SK-N-SH (cell line): ENCODE data around the gene TOP3B. TPM values are rescaled to one million over a fixed set of nuclear protein-coding genes. Genes with fewer than 3 reads are reported as not detected.

Experiments used
- CTCF ChIA-PET: fragments of 300-600, 350-600 bp; formaldehyde crosslinking; extraction: SDS; loops from one replicate; lab custom pipeline; 2021; lab: Yijun Ruan, JAX
- POLR2A ChIA-PET: fragments of 350-600 bp; sonication (Branson Sonifier 250); formaldehyde crosslinking; extraction: SDS; loops from one replicate; lab custom pipeline; 2020; ENCODE audit warnings: antibody characterized with exemption, inconsistent platforms; lab: Yijun Ruan, JAX
- DNase-seq: peaks from one replicate; pipeline ENCODE4 v3.0.0; 2012
- H2AFZ ChIP-seq: fragments of 200-600 bp; sonication (generic); 2 replicates; pipeline ENCODE4 v1.8.1; 2016; ENCODE audit warnings: antibody characterized with exemption, mild to moderate bottlenecking, low read depth
- H3F3A ChIP-seq: fragments of 200-600 bp; sonication (generic); replicated peaks from 2 replicates; pipeline ENCODE3; 2016; ENCODE audit warnings: antibody characterized with exemption, mild to moderate bottlenecking; ENCODE audit not compliant: insufficient read depth
- H3K27ac ChIP-seq, 2 experiments: fragments of 200-500 bp in 1 of 2; fragments of 200-600 bp in 1 of 2; sonication (Bioruptor generic) in 1 of 2; sonication (generic), shearing (Covaris generic) in 1 of 2; 2 replicates each; pipeline versions ENCODE4 v1.5.1 to v1.6.1; 2014 to 2016; ENCODE audit warnings: low read depth in 2 of 2, inconsistent platforms in 1 of 2, low read length in 1 of 2, mild to moderate bottlenecking in 1 of 2, mixed read lengths in 1 of 2
- H3K27me3 ChIP-seq: fragments of 200-600 bp; sonication (generic), shearing (Covaris generic); 2 replicates; pipeline ENCODE4 v1.6.1; 2016; ENCODE audit warnings: mixed run types; ENCODE audit not compliant: insufficient read depth
- H3K36me3 ChIP-seq, 2 experiments: fragments of 200-500 bp in 1 of 2; fragments of 200-600 bp in 1 of 2; sonication (Bioruptor generic) in 1 of 2; sonication (generic) in 1 of 2; replicated peaks in 1 of 2; 2 replicates each; pipeline versions ENCODE3 to v1.5.1; 2014 to 2016; ENCODE audit warnings: low read length in 1 of 2, mild to moderate bottlenecking in 1 of 2; ENCODE audit not compliant: insufficient read depth in 2 of 2, control insufficient read depth in 1 of 2
- H3K4me1 ChIP-seq, 2 experiments: fragments of 200-500 bp in 1 of 2; fragments of 200-600 bp in 1 of 2; sonication (Bioruptor generic) in 1 of 2; sonication (generic), shearing (Covaris generic) in 1 of 2; 2 replicates each; pipeline versions ENCODE4 v1.5.1 to v1.6.1; 2014 to 2016; ENCODE audit warnings: low read depth in 1 of 2, low read length in 1 of 2, mixed run types in 1 of 2; ENCODE audit not compliant: insufficient read depth in 2 of 2, control insufficient read depth in 1 of 2
- H3K4me2 ChIP-seq: fragments of 200-600 bp; sonication (generic), shearing (Covaris generic); 2 replicates; pipeline ENCODE4 v1.6.1; 2017; ENCODE audit warnings: mixed run types
- H3K4me3 ChIP-seq, 2 experiments: fragments of 200-500 bp in 1 of 2; fragments of 200-600 bp in 1 of 2; sonication (Bioruptor generic) in 1 of 2; sonication (generic), shearing (Covaris generic) in 1 of 2; 2 replicates each; pipeline versions ENCODE4 v1.5.1 to v1.8.1; 2014 to 2016; ENCODE audit warnings: low read depth in 2 of 2, inconsistent platforms in 1 of 2, low read length in 1 of 2, mild to moderate bottlenecking in 1 of 2, mixed read lengths in 1 of 2, moderate library complexity in 1 of 2
- H3K79me2 ChIP-seq: fragments of 200-600 bp; sonication (generic); 2 replicates; pipeline ENCODE4 v1.8.1; 2017; ENCODE audit warnings: mild to moderate bottlenecking; ENCODE audit not compliant: insufficient read depth
- H3K9ac ChIP-seq: fragments of 200-600 bp; sonication (generic); 2 replicates; pipeline ENCODE4 v1.6.1; 2017; ENCODE audit warnings: mixed run types
- H3K9me2 ChIP-seq: fragments of 200-600 bp; sonication (generic); 2 replicates; pipeline ENCODE4 v1.6.1; 2017; ENCODE audit warnings: mixed run types
- H3K9me3 ChIP-seq: fragments of 200-600 bp; sonication (generic); 2 replicates; pipeline ENCODE4 v1.6.1; 2017; ENCODE audit warnings: mixed run types, mild to moderate bottlenecking, moderate library complexity
- H4K20me1 ChIP-seq: fragments of 200-600 bp; sonication (generic); 2 replicates; pipeline ENCODE4 v1.6.1; 2017; ENCODE audit warnings: mild to moderate bottlenecking, mixed run types; ENCODE audit not compliant: insufficient read depth
- CHD2 ChIP-seq: fragments of 150-350 bp; IDR thresholded peaks from 2 replicates; pipeline ENCODE4 v1.6.1; 2018; ENCODE audit warnings: low read length; ENCODE audit not compliant: partially characterized antibody
- ELF1 ChIP-seq: IDR thresholded peaks from 2 replicates; pipeline ENCODE4 v1.4.0; 2012
- EZH2phosphoT487 ChIP-seq: fragments of 200-600 bp; sonication (generic); IDR thresholded peaks from 2 replicates; pipeline ENCODE4 v1.6.1; 2017; ENCODE audit warnings: low read depth, mixed run types, mild to moderate bottlenecking, antibody characterized with exemption, moderate library complexity, borderline replicate concordance
- FOXJ3 ChIP-seq: sonication (generic); formaldehyde crosslinking; IDR thresholded peaks from 2 replicates; pipeline ENCODE4 v1.5.1; 2020; ENCODE audit warnings: mild to moderate bottlenecking, missing genetic modification reagents
- FOXM1 ChIP-seq: IDR thresholded peaks from 2 replicates; pipeline ENCODE4 v1.4.0; 2012; ENCODE audit warnings: low read depth, mild to moderate bottlenecking
- GABPA ChIP-seq: IDR thresholded peaks from 2 replicates; pipeline ENCODE4 v1.4.0; 2012; ENCODE audit warnings: low read depth, mild to moderate bottlenecking
- JUND ChIP-seq: IDR thresholded peaks from 2 replicates; pipeline ENCODE4 v1.4.0; 2012
- MEF2A ChIP-seq: IDR thresholded peaks from 2 replicates; pipeline ENCODE4 v1.4.0; 2012; ENCODE audit warnings: low read depth, borderline replicate concordance
- MXI1 ChIP-seq: IDR thresholded peaks from 2 replicates; pipeline ENCODE4 v1.6.1; 2012; ENCODE audit warnings: mild to moderate bottlenecking, low read depth, low read length, improper control_type of control experiment
- POLR2AphosphoS5 ChIP-seq: IDR thresholded peaks from 2 replicates; pipeline ENCODE4 v1.6.1; 2012; ENCODE audit warnings: low read depth, low read length
- RXRA ChIP-seq: IDR thresholded peaks from 2 replicates; pipeline ENCODE4 v1.4.0; 2012; ENCODE audit warnings: low read depth, mild to moderate bottlenecking, borderline replicate concordance
- SIN3A ChIP-seq: IDR thresholded peaks from 2 replicates; pipeline ENCODE4 v1.6.1; 2012; ENCODE audit warnings: low read depth, mild to moderate bottlenecking, low read length, moderate library complexity, borderline replicate concordance
- TCF12 ChIP-seq: IDR thresholded peaks from 2 replicates; pipeline ENCODE4 v1.4.0; 2012
- YY1 ChIP-seq: IDR thresholded peaks from 2 replicates; pipeline ENCODE4 v1.4.0; 2012; ENCODE audit warnings: low read depth, mild to moderate bottlenecking
- WGBS: methylation state at CpG from one replicate; pipeline ENCODE4 v1.1.6; 2017; ENCODE audit warnings: low lambda C conversion rate; 5-methylcytosine and 5-hydroxymethylcytosine counted together
- polyA plus RNA-seq, 3 experiments: library from polyadenylated mRNA; depleted of rRNA; stranded (reverse); fragments of >200 nt; gene quantifications; 2 replicates each; pipeline ENCODE4 v1.2.3, GENCODE V29; 2012
- TF ChIP-seq, protein P1 (sequence below): IDR thresholded peaks from 2 replicates; pipeline ENCODE4 v1.6.1; 2012; ENCODE audit warnings: mild to moderate bottlenecking, low read depth, low read length, moderate library complexity
- TF ChIP-seq, protein P2 (sequence below): fragments of 200-600 bp; sonication (generic); IDR thresholded peaks from 2 replicates; pipeline ENCODE4 v1.6.1; 2017; ENCODE audit warnings: antibody characterized with exemption, mild to moderate bottlenecking, moderate library complexity
- TF ChIP-seq, protein P3 (sequence below): IDR thresholded peaks from 2 replicates; pipeline ENCODE4 v1.4.0; 2012; ENCODE audit warnings: low read depth

TOP3B gene
- polyA plus RNA-seq, 1 of the 3 experiments (the other 2 are of a cell fraction) = 14.4 TPM

DNA sequence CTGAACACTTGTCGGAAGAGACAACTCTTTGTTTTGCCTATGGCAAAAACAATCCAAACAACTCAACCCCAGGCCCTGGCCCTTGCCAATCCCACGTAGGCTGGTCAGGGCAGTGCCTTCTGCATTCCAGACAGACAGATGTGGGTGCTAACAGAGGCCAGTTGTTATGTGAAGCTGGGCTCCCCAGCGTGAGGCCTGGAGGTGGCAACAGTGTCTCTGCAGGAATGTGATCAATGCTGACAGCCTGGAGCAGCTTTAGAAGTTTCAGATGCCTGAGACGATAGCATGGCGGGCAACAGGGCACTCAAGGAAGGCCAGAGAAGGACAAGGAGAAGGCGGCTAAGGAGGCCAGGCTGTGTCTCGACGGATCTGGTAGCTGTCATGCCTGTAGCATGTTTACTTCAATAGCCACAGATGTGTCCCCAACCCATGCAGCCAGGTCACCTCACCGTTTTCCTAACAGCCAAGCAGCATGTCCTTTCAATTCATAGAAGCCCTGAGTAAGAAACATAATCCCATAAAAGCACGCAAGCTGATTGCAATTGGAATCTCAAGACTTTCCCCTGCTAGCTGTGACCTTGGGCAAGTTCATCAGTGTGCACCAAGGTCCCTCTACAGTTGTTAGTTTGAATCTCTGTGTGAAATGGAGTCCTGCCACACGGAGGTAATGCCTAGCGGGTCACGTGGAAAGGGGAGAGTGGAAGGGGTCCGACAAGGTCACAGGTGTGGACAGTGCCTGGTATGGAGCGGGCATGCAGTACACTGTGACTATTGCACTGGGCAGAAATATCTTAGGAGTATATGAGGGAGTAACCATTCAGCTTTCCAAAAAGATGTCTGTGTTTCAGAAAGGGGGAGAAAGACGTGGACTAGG lies 15.7 kb downstream of the TOP3B start:
- no peak overlapping the region for H3K27ac ChIP-seq
- no peak overlapping the region for H2AFZ ChIP-seq
- no peaks in the 10 kb centered on the region for H3F3A ChIP-seq
- H3K36me3 ChIP-seq = peaks cover 37 to 76% of the 10 kb centered on the region in 2 experiments
- H3K79me2 ChIP-seq = 0 out of 2 replicates have a peak, but pooled peaks cover 2% of the 10 kb centered on the region
- 93% methylated on average over 16 of the region's 16 CpGs for WGBS
- H3K4me3 ChIP-seq = no peak overlapping the region
- no peaks in the 10 kb centered on the region for H3K4me1 ChIP-seq
- no peaks in the 10 kb centered on the region for H4K20me1 ChIP-seq
- DNase-seq = no peak
- H3K9ac ChIP-seq = no peak overlapping the region
- TF ChIP-seq EZH2phosphoT487 = no peak
- TF ChIP-seq GABPA = no peak
- TF ChIP-seq RXRA = no peak
- TF ChIP-seq, protein P1, sequence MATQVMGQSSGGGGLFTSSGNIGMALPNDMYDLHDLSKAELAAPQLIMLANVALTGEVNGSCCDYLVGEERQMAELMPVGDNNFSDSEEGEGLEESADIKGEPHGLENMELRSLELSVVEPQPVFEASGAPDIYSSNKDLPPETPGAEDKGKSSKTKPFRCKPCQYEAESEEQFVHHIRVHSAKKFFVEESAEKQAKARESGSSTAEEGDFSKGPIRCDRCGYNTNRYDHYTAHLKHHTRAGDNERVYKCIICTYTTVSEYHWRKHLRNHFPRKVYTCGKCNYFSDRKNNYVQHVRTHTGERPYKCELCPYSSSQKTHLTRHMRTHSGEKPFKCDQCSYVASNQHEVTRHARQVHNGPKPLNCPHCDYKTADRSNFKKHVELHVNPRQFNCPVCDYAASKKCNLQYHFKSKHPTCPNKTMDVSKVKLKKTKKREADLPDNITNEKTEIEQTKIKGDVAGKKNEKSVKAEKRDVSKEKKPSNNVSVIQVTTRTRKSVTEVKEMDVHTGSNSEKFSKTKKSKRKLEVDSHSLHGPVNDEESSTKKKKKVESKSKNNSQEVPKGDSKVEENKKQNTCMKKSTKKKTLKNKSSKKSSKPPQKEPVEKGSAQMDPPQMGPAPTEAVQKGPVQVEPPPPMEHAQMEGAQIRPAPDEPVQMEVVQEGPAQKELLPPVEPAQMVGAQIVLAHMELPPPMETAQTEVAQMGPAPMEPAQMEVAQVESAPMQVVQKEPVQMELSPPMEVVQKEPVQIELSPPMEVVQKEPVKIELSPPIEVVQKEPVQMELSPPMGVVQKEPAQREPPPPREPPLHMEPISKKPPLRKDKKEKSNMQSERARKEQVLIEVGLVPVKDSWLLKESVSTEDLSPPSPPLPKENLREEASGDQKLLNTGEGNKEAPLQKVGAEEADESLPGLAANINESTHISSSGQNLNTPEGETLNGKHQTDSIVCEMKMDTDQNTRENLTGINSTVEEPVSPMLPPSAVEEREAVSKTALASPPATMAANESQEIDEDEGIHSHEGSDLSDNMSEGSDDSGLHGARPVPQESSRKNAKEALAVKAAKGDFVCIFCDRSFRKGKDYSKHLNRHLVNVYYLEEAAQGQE = no peak
- no peak for TF ChIP-seq CHD2
- TF ChIP-seq SIN3A = no peak
- TF ChIP-seq POLR2AphosphoS5 = no peak
- no peak for TF ChIP-seq ELF1
- no peak for TF ChIP-seq MEF2A
- no peak for TF ChIP-seq YY1
- no peak for TF ChIP-seq TCF12
- TF ChIP-seq JUND = no peak
- no peak for TF ChIP-seq FOXM1
- CTCF ChIA-PET = interaction anchor here (1.2 to 5.5 kb wide), 3 partner anchors 14 to 29 kb away, joined by 3 to 36 read pairs (median 7); partner anchors contain the start of gene PPM1F
- no peaks in the 10 kb centered on the region for H3K9me3 ChIP-seq
- POLR2A ChIA-PET = no interaction called here
- H3K9me2 ChIP-seq = no peaks in the 10 kb centered on the region
- H3K4me2 ChIP-seq = no peak overlapping the region
- no peaks in the 10 kb centered on the region for H3K27me3 ChIP-seq

- Histone ChIP-seq H3K27ac (no peak overlapping the region), H3K4me1 (no peaks in the 10 kb centered on the region), H3K9me2 (no peaks in the 10 kb centered on the region), H4K20me1 (no peaks in the 10 kb centered on the region), H3F3A (no peaks in the 10 kb centered on the region), H3K79me2 (no peaks in the 10 kb centered on the region), H2AFZ (no peak overlapping the region), H3K27me3 (no peaks in the 10 kb centered on the region), H3K9me3 (no peaks in the 10 kb centered on the region), H3K4me2 (no peak overlapping the region), H3K4me3 (no peak overlapping the region), H3K36me3 (peaks cover 34 to 76% of the 10 kb centered on the region in 2 experiments), H3K9ac (no peak overlapping the region)
- no peak for DNase-seq
- 96% methylated on average over 6 of the region's 6 CpGs for WGBS
- ChIA-PET POLR2A (no interaction called here), CTCF (interaction anchor here (0.6 to 5.5 kb wide), 3 partner anchors 13 to 298 kb away, joined by 3 to 36 read pairs (median 3); partner anchors contain the start of gene PPM1F)
- TF ChIP-seq, protein P2, sequence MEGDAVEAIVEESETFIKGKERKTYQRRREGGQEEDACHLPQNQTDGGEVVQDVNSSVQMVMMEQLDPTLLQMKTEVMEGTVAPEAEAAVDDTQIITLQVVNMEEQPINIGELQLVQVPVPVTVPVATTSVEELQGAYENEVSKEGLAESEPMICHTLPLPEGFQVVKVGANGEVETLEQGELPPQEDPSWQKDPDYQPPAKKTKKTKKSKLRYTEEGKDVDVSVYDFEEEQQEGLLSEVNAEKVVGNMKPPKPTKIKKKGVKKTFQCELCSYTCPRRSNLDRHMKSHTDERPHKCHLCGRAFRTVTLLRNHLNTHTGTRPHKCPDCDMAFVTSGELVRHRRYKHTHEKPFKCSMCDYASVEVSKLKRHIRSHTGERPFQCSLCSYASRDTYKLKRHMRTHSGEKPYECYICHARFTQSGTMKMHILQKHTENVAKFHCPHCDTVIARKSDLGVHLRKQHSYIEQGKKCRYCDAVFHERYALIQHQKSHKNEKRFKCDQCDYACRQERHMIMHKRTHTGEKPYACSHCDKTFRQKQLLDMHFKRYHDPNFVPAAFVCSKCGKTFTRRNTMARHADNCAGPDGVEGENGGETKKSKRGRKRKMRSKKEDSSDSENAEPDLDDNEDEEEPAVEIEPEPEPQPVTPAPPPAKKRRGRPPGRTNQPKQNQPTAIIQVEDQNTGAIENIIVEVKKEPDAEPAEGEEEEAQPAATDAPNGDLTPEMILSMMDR = no peak
- TF ChIP-seq MXI1 = no peak
- TF ChIP-seq, protein P1 = no peak
- TF ChIP-seq FOXJ3 (CRISPR knock-in tag) = no peak
- TF ChIP-seq GABPA = no peak
- TF ChIP-seq, protein P3, sequence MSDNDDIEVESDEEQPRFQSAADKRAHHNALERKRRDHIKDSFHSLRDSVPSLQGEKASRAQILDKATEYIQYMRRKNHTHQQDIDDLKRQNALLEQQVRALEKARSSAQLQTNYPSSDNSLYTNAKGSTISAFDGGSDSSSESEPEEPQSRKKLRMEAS = no peak
Measured at GRCh38 chr22:21965762-21966288, 16.8 kb downstream of the TOP3B start.
